ENCODE results near the gene PPP1R2B.
"Not testable (repeated sequence)": the region's sequence is repeated elsewhere in the genome, so short reads cannot be mapped to it uniquely, and the experiment has no call there.

Gene PPP1R2B

DNA sequence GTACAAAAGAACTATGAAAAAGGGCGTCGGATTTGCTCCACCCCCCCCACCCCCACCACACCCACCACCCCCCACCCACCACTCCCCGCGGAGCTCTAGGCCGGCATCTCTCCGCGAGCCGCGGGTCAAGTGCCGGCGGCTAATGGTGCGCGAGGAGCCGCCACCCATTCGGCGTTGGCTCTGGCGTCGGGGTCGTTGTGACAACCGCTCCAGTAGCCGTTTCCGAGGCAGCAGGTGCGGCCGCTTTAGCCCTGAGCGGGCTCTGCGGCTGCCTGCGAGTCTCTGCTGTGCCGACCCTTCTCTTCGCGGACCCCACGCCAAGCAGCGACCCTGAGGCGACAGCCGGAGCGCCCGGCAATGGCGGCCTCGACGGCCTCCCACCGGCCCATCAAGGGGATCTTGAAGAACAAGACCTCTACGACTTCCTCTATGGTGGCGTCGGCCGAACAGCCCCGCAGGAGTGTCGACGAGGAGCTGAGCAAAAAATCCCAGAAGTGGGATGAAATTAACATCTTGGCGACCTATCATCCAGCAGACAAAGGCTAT, at the start of gene PPP1R2B:
PPP1R2B (plus strand) TSS at position 90 of the 546 bp plus-strand sequence; CDS start at position 358, 268 bp downstream.
- DNase-seq (ENCODE audit: low read depth, low spot score), result no peak

DNA sequence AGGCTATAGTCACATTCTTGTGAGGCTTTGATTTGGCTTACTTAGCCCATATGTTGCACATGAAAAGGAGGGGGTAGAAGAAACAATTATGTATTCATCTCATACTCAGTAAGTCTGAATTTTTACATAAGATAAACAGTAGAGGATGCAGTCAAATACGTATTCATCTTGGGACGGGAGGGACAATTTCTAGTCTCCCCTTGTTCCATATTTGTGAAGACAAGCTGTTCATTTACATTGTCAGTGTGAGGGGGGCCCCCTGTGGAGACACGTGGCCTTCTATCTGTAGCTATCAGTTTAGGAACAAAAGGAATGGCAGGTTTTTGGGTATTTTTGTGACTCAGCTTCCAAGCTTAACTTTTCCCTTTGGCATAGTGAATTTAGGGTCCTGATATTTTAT, 49.2 kb upstream of the PPP1R2B start:
- no peak for DNase-seq (ENCODE audit: low read depth, low spot score)

DNA sequence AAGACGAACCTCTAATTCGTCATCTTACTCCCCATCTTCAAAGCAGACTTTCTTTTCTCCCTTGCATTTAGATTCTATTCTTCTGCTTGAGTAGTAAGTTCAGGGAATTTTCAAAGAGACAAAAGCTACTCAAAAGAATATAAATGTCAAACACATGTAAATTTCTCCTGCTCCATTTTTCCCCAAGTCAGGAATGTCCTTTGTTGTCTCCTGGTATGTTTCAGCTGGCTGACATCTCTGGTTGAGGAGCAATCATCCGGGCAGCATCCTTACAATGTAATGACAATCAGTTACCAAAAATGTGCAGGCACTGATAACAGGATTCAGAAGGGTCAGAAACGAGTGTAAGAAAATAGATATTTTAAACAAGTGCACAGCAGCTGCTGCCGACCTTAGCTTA, 47.6 kb upstream of the PPP1R2B start:
- peak; percentile 84 for DNase-seq (ENCODE audit: low read depth, low spot score)

DNA sequence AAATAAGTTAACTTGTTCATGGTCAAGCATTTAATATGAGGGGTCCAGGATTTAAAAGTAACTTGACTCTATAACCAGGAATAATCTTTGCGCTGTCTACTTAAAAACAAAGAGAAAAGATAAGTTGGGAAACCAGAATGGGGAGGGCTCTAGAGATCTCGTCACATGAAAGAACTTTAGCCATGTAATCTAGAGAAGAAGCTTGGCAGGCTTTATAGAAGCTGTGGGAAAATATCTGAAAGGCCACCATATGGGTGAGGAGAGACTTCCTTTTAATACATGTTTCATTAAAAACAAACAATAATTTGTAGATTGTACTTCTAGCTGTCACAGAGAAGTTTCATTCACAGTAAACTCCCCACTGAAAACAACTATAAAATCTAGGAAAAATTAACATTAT, 46.7 kb upstream of the PPP1R2B start:
- no peak for DNase-seq (ENCODE audit: low read depth, low spot score)

DNA sequence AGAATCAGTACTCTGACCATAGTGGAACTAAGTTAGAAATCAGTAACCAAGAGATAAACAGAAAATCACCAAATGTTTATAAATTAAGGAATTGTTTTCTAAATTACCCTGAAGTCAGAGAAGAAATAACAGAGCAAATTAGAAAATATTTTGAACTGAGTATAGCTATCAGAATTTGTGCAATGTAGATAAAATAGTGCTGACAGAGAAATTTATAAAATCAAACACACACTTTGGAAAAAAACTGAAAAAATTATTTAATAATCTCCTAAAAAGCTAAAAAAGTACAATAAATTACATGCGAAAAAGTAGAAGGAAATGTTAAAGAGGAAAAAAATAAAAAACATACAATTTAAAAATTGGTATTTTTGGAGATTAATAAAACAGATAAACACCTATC, 37.1 kb upstream of the PPP1R2B start:
- DNase-seq (ENCODE audit: low read depth, low spot score), result no peak

DNA sequence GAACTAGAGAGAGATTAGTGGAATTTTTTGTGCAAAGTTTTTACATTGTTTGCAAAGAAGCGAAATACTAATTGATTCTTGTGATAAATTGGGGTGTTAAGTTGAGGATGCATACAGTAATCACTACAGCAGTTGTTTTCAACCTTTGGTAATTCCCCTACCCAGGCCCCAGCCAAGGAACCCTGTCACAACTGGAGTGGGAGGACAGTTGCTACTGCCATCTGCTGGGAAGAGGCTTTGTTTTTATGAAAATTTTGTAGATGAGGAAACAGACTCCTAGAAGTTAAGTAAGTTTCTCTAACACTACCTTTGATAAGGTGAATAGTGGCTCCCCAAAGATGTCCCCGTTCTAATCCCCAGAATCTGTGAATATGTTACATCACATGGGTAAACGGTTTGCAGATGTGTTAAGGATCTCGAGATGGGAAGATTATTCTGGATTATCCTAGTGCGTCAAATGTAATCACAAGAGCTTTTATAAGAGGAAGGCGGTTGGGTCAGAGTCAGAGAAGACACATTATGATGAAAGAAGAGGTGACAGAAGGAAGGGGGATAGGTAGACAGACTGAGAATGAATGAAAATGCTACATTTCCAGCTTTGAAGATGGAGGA, 34.0 kb upstream of the PPP1R2B start:
- no peak for DNase-seq (ENCODE audit: low read depth, low spot score)

DNA sequence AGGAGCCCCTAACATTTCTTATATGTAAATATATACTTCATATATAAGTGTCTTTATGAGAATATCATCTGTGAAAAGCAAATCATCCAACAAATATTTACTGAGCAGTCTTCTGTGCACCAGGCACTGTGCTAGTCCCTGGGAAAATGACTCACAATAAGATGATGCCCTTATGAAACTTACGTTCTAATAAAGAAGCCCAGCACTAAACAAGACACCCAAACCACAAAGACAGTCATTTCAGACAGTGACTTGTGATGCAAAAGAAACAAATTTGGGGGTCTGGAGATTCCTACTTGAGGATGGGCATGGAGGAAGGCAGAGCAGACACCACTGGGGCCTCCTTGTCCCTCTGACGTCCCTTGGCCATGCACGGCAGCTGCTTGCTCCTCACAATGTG, 30.6 kb upstream of the PPP1R2B start:
- no peak for DNase-seq (ENCODE audit: low read depth, low spot score)

DNA sequence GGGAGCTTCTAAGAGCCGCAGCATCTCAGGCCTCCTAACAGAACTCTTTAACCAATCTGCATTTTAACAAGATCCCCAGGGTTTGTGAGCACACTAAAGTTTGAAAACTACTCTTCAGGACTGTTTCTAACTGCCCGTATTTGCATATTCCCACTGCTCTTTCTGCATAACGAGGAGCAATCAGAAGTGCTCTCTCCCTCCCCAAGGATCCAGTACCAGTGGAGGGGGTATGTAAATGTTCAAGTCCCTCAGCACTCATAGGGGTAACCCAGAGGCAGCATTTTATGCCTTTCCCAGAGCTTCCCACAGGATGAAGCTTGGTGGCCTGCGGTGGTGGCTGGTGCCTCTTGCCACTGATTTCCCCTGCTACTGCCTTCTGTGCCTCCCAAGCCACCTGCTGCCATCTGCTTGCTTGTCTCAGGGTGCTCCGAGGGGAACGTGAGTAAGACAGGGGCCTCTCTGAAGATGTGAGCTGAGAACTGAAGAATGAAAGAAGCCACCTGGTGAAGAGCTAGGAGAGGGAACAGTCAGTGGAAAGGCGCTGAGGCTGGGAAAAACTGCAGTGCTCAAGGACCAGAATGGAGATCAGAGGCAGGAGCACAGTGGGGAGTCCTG, 30.0 kb upstream of the PPP1R2B start:
- DNase-seq (ENCODE audit: low read depth, low spot score), result no peak

DNA sequence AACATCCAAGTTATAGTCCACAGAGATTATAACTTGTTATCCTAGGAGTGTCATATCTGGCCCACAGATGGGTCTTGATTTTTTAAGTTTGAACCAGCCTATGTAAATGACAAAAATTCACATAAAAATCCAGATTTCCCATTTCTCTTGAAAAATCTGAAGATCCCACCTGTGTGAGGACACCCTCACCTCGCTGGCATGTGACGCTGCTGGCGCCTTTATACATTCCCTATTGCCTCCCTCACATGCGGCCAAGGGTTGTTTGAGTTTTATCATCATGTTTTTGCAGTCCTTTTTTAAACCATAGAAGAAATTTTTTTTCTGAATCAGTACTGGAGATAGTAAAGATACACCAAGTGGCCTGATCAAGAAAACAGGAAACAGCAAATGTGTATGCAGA, 25.9 kb upstream of the PPP1R2B start:
- DNase-seq (ENCODE audit: low read depth, low spot score), result no peak

DNA sequence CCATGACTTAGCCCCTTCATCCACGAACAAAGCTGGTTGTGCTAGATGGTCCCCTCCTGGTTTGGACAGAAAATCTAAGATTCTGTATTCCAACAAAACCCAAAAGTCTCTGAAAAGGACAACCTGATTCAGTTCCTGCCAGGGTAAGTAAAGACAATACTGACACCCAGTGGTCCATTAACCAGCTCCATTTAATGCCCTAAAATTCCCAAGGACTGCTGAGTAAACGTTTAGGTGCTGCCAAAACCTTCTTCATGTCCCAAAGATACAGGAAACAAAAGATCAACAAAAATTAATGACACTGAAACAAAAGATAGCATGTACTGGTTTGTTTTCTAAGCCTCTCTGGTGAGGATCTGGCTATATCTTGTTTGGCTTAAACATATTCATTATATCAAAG, 25.3 kb upstream of the PPP1R2B start:
- DNase-seq (ENCODE audit: low read depth, low spot score), result peak; percentile 48

DNA sequence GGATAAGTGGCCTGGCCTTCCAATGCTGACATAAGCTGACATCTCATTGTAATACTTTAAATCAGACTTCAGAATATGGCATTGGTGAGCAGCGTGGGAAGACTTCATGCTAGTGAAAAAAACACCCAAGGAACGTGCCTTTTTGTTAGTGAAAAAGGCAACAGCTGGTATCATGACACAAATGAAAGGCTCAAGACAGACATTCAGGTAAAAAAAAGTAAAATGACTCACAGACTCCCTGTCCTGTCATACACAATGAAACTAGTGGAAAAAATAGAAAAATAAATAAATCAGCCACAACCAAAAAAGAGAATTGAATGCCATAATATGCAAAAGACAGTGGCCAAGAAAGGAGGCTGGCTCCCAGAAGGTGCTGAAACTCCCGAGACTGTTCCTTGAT, 24.4 kb upstream of the PPP1R2B start:
- DNase-seq (ENCODE audit: low read depth, low spot score), result no peak

DNA sequence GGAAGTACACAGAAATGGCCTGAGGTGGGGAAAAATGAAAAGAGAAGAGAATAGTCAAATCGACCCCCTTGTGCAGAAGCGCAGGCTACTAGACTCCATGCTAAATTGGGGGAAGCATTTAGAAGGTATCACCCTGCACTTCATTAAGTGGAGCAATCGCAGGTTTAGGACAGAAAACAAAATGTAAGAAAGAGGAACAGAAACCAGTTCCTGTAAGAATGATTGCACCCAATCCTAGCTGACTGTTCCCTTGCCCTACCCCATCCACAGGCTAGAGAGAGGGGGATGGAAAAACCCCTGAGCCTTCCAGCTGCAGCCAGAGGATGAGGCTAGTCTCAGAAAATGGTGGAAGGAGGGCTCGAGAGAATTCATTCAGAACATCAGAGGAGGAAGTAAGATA, 23.9 kb upstream of the PPP1R2B start:
- DNase-seq (ENCODE audit: low read depth, low spot score), result no peak

DNA sequence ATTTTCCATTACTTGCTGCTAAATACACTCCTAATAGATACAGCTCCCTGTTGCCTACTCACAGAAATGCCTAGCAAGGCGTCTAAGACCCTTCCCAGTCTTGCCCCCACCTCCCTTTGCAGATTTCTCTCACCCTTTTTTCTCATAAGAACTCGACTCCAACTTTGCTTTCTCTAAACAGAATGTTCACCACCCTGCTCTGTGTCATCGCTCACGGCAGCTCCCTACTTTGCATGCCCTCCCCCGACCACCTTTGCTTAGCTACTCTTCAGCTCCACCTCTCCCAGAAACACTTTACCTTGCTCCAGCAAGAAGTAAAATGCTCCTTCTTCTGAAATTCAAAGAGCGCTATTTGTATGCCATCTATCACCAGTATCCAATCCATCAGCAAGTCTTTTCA, 15.2 kb upstream of the PPP1R2B start:
- DNase-seq (ENCODE audit: low read depth, low spot score), result no peak

DNA sequence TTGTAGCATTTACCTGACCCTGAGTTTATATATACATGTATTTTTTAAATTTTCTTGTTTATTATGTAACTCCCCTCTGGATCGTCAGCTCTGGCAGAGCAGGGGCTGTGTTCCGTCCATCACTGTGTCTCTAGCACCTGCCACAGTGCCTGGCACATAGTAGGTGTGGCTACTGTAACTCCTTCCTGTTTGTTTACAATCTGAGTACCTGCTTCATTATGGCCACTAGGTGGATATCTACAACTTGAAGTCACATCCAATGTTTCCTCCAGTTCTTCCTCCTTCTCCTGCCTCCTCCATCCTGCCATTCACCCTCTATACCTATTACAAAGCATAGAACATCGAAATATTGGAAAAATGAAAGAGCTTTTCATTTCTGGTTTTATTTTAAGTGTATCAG, 14.2 kb upstream of the PPP1R2B start:
- DNase-seq (ENCODE audit: low read depth, low spot score), result peak; percentile 67

DNA sequence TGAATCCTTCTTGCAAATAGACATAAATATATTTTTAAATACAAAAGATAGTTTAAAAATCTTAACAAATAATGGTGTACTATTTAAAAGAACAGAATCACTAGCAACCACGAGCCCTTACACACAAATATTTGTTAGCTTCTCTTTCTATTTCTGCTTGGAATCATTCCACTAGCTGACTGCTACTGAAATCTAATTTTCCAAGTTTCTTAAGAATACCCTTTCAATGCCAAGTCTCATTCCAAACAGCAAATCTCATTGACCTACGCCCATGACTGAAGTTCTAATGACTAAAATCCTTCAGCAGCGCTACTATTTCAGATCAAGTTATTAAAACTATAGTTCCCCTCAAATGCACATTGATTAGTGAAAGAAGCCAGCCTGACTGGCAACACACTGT, 13.2 kb upstream of the PPP1R2B start:
- no peak for DNase-seq (ENCODE audit: low read depth, low spot score)

DNA sequence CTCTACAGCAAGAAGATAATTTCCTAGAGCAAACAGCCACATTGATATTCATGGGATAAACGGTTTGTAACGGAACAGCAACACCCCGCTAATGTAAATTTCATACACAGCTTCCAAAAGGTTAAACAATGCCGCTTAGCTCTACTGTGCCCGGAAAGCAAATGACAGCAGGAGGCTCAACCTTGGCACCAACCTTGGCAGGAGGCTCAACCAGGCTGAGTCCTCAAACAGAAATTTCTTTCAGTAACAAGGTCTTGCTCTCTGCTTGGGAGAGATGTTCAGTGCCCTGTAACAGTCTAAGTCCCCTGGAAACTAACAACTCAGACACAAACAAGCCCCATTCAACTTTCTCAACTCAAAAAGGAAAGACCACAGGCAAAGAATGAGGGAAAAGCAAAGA, 11.1 kb upstream of the PPP1R2B start:
- no peak for DNase-seq (ENCODE audit: low read depth, low spot score)

DNA sequence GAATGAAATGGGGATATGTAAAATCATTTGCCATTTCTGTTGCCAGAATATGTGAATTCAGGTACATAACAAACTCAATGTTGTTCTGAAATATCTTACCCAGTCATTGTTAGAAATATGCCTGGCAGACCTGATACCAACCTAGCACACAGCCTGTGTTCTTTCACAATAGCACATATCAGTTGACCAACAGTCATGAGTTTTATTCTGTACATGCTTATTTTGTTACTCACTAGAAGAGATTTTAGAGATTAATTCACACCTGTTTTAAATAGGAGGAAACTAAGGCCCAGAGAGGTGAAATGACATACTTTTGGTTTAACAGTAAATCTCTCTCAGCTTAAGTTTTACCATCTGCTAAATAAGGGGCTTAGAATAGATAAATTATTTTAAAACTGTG, 8.4 kb upstream of the PPP1R2B start:
- no peak for DNase-seq (ENCODE audit: low read depth, low spot score)

DNA sequence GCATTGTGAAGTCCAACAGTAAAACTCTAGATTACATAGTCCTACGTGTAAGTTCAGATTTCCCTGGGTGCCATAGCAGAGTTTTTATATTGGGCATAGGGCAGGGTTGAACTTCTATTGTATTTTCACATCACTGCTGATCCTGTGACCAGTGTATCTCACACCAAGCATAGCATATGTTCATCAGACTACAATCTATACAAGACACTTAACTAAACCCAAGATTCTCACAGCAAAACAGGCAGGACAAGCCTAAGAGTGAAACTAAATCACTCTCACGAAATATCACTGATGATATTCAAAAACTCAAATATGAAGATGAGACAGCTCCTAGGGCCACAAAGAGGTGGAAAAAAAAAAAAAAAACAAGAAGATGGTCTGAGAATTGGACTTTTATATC, 3.2 kb upstream of the PPP1R2B start:
- DNase-seq (ENCODE audit: low read depth, low spot score), result no peak

DNA sequence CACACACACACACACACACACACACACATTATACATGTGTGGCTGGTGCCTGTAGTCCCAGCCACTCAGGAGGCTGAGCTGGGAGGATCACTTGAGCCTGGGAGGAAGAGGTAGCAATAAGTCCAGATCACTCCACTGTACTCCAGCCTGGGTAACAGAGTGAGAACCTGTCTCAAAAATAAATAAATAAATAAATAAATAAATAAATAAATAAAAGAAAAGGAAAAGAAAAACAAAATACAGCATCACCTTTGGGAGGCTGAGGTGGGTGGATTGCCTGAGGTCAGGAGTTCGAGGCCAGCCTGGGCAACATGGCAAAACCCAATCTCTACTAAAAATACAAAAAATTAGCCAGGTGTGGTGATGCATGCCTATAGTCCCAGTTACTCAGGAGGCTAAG, 1.6 kb upstream of the PPP1R2B start:
- not testable (repeated sequence) for DNase-seq (ENCODE audit: low read depth, low spot score)

DNA sequence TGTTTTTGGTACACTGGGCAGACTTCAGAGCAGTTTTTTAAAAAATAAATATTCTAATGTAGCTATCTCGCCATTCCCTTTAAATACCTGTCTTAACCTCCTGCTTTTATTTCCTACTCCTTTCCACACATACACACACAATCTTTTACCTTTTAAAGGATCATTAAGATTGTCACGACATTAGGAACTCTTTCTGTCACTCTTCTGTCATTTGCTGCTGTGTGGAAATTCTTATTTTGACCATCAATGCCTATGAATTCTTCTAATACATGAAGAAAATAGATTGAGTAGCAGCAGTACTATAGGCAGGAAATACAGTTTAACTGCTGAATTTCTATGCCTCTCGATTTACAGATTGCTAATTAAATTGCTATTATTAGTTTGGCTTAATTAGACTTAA, 1.8 kb downstream of the PPP1R2B start:
- DNase-seq (ENCODE audit: low read depth, low spot score), result no peak

DNA sequence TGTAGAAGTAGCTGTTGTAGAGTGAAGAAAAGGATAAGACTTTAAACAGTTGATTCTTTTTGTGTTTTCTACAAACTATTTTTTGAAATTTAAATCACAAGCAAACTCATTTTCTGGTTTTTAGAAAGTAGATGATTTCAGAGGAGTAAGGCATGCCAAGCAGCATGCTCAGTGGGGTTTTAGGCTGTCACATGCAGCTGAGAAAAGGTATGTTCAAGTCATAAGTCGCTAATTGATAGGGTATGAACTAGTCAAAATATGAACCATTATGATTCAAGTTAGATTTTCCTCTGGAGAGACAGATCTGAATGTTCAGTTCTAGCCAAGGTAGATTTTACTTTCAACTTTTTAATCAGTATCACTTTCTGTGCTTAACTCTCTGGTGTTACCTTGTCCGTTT, 3.0 kb downstream of the PPP1R2B start:
- not testable (repeated sequence) for DNase-seq (ENCODE audit: low read depth, low spot score)

DNA sequence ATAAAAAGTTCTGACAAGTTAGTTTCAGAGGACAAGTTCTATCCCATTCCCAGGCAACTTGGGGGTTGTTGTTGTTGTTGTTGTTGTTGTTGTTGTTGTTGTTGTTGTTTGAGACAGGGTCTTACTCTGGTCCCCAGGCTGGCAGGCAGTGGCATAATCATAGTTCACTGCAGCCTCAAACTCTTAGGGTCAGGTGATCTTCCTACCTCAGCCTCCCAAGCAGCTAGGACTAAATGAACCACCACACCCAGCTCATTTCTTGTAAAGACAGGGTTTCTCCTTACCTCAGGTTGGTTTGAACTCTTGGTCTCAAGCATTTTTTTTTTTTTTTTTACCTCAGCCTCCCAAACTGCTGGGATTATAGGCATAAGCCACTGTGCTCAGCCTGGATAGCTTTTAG, 15.3 kb downstream of the PPP1R2B start:
- DNase-seq (ENCODE audit: low read depth, low spot score), result no peak

DNA sequence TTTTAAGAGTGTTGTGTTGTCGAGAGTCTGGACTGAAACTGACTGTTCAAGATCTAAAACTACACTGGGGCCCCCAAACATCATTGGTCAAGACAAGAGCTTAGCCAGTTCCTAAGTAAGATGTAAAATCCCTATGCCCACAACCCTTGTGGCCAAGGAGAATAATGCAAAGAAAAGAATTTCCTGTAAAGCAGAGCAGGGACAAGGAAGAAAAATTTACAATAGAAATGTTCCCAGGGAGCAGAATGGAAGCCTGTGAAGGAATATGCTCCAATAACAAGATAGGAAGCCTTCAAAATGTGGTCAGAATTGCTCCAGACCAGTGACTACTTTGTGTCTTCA, 20.4 kb downstream of the PPP1R2B start:
- DNase-seq (ENCODE audit: low read depth, low spot score), result no peak

DNA sequence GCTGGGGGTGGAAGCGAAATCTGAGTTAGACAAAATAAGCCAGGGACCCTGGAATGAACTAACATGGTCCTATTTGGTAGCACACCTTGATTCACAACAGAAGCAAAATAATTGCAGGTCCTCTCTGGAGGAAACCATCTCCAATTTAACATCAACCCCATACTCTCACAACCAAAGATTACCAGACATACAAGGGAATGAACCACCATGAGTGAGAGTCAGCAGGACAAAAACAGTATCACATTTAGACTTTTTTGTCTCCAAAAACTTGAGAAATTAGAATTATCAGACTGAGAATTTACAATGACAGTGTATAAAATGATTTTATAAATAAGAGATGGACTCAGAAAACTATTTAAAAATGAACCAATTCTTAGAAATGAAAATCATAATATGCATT, 21.1 kb downstream of the PPP1R2B start:
- DNase-seq (ENCODE audit: low read depth, low spot score), result no peak
